Measurements from ENCODE around the gene ACSS1.

DNA sequence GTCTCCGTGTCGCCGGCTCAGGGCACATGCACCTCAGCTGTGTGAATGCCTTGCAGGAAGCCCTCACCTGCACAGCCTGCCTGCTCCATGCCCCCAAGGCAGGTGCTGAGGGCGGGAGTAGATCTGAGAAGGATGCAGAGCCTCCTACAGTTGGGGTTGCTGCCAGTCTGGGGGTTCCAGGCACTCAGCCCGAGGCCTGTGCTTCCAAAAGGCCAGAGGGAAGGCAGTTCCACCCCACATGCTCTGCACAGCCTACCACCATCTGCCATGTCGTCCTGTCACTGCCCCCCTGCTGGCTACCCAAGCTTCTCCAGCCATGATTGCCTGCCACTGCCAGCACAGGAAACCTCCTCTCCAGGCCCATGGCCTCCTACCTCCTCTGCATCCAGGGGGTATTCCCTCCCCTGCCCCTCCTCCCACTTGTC, 19.3 kb downstream of the ACSS1 start:
- TF ChIP-seq, protein P1, sequence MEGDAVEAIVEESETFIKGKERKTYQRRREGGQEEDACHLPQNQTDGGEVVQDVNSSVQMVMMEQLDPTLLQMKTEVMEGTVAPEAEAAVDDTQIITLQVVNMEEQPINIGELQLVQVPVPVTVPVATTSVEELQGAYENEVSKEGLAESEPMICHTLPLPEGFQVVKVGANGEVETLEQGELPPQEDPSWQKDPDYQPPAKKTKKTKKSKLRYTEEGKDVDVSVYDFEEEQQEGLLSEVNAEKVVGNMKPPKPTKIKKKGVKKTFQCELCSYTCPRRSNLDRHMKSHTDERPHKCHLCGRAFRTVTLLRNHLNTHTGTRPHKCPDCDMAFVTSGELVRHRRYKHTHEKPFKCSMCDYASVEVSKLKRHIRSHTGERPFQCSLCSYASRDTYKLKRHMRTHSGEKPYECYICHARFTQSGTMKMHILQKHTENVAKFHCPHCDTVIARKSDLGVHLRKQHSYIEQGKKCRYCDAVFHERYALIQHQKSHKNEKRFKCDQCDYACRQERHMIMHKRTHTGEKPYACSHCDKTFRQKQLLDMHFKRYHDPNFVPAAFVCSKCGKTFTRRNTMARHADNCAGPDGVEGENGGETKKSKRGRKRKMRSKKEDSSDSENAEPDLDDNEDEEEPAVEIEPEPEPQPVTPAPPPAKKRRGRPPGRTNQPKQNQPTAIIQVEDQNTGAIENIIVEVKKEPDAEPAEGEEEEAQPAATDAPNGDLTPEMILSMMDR (IDR thresholded peaks at IDR 0.05; ENCODE audit: low read depth, low read length, poor library complexity, severe bottlenecking): no peak
- TF ChIP-seq EZH2phosphoT487 (IDR thresholded peaks at IDR 0.05; ENCODE audit: borderline replicate concordance, low read length): no peak

All from DOHH2 (cell line).